Esophagus squamous epithelium (tissue), 5 donors: Measurements from ENCODE around the gene ICAM3. TPM values are rescaled to one million over a fixed set of nuclear protein-coding genes. Genes with fewer than 3 reads are reported as not detected.
A peak's percentile ranks its signal among the peaks of the same experiment; 100 is the strongest.
"Not testable (repeated sequence)": the region's sequence is repeated elsewhere in the genome, so short reads cannot be mapped to it uniquely, and the experiment has no call there.

Experiments used
- DNase-seq: peaks from one replicate; lab custom pipeline; 2025; lab: John Stamatoyannopoulos, UW
- H3K27ac ChIP-seq, 4 donors: fragments of 200-600 bp; sonication (generic); one replicate each; pipeline ENCODE4 v1.5.1; 2016 to 2019; ENCODE audit warnings: mild to moderate bottlenecking in 1 of 4
- H3K27me3 ChIP-seq, 4 donors: fragments of 200-600 bp; sonication (generic); 1 replicate in 3 of 4; 2 replicates in 1 of 4; pipeline versions ENCODE4 v1.5.1 to v1.6.0; 2017 to 2021; ENCODE audit warnings: antibody characterized with exemption in 1 of 4
- H3K36me3 ChIP-seq, 3 donors: fragments of 200-600 bp; sonication (generic); one replicate each; pipeline ENCODE4 v1.5.1; 2016 to 2019
- H3K4me1 ChIP-seq, 3 donors: fragments of 200-600 bp; sonication (generic); one replicate each; pipeline ENCODE4 v1.5.1; 2017 to 2019
- H3K4me3 ChIP-seq, 4 donors: fragments of 200-600 bp; sonication (generic); 1 replicate in 3 of 4; 2 replicates in 1 of 4; pipeline ENCODE4 v1.5.1; 2016 to 2019; ENCODE audit warnings: mild to moderate bottlenecking in 2 of 4, moderate library complexity in 1 of 4
- H3K9me3 ChIP-seq, 3 donors: fragments of 200-600 bp; sonication (generic); one replicate each; pipeline ENCODE4 v1.5.1; 2016 to 2019
- CTCF ChIP-seq, 6 experiments: fragments of 450-650 bp in 4 of 6; fragments of 200-600 bp in 2 of 6; sonication (generic) in 2 of 6; IDR thresholded peaks; one replicate each; pipeline ENCODE4 v1.5.1; 2016 to 2019; ENCODE audit warnings: antibody characterized with exemption in 6 of 6, mild to moderate bottlenecking in 4 of 6, moderate library complexity in 4 of 6
- POLR2A ChIP-seq, 4 donors: fragments of 450-650 bp; IDR thresholded peaks; one replicate each; pipeline ENCODE4 v1.6.1; 2017; ENCODE audit warnings: antibody characterized with exemption in 4 of 4, mild to moderate bottlenecking in 4 of 4, moderate library complexity in 3 of 4
- WGBS, 2 donors: methylation state at CpG; one replicate each; pipeline ENCODE4 v1.1.5; 2018; 5-methylcytosine and 5-hydroxymethylcytosine counted together
- intact Hi-C: fragments of 100-400 bp; cut with DNase I; formaldehyde crosslinking; loops from one replicate; pipeline ENCODE4 v1.15.0; 2022
- total RNA-seq, 4 donors: library from RNA; depleted of rRNA; stranded (reverse); fragments of >200 nt; gene quantifications; one replicate each; pipeline ENCODE4 v1.1.0, GENCODE V29; 2016
- donor health status: DM: yes; HTN: yes; CAD: no.

ICAM3 gene, protein sequence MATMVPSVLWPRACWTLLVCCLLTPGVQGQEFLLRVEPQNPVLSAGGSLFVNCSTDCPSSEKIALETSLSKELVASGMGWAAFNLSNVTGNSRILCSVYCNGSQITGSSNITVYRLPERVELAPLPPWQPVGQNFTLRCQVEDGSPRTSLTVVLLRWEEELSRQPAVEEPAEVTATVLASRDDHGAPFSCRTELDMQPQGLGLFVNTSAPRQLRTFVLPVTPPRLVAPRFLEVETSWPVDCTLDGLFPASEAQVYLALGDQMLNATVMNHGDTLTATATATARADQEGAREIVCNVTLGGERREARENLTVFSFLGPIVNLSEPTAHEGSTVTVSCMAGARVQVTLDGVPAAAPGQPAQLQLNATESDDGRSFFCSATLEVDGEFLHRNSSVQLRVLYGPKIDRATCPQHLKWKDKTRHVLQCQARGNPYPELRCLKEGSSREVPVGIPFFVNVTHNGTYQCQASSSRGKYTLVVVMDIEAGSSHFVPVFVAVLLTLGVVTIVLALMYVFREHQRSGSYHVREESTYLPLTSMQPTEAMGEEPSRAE
- 10 to 100 TPM in 1 of 4 donors, 1 to 10 TPM in 3; 4.3 to 22.7 (median 8.0) TPM for total RNA-seq

DNA sequence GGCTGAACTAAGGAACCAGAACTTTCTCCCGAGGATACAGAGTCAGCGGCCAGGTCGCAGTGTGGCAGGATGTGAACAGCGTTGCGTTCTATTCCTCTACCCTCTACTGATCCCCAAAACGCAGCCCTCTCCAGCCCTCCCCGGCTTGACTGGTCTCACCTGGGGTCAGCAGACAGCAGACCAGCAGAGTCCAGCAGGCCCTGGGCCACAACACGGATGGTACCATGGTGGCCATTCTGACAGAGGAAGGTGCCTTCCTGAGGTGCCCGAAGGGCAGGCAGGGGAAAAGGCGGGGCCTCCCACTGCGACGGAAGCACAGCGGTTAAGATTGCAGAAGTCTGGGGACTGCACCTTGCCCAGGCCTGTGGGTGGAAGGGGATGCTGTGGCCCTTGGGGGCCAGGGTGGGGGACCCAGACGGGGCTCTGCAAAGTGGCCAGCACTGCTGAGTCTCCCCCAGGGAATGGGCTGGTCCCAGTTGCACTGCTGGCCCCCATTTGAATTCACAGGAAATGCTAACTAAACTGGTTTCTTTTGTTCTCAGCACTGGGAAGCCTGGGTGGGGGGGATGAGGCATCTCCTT is at the start of gene ICAM3:
Gene ICAM3, minus strand, starts transcription at position 245 of the 581 bp plus-strand sequence. Its CDS starts 10 bp downstream, at position 235.
- intact Hi-C loops = no loop called here
- Histone ChIP-seq H3K4me3 (peak within 1 kb of the TSS in 3 of 4 donors; percentile 2 to 53 (median 33)), H3K27me3 (no peaks in the 10 kb centered on the region), H3K4me1 (peaks cover 0 to 11% (median 3%) of the 10 kb centered on the region in 3 donors), H3K27ac (peak within 1 kb of the TSS in 2 of 4 donors; percentile 39 to 46), H3K9me3 (no peaks in the 10 kb centered on the region), H3K36me3 (no peaks in the 10 kb centered on the region)
- WGBS, 2 donors = 52 to 59% methylated on average over 3 to 5 of the region's 14 CpGs
- TF ChIP-seq CTCF (IDR thresholded peaks at IDR 0.05) = no peak
- peak in 1 of 4 donors; percentile 12 for TF ChIP-seq POLR2A (IDR thresholded peaks at IDR 0.05)
- DNase-seq = no peak

DNA sequence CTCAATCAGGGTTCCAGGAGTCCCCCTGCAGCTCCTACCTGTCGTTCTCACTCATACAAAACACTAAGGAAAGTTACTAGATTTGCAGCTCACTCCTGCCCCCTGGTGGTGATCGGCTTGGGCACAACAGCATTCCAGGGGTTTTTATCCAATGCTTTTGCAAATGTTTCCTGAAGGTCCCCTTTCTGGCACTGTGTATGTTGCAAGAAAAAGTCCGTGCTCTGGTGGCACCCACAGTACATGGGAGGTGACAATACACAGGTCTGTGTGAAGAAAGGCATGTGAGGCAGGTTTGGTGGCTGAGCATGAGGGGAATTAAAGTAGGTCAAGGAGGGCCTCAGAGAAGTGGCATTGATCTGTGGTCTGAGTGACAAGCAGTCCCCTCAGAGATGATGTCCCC is 49.5 kb upstream of the ICAM3 start:
- peaks cover 0 to 3% (median 0%) of the 10 kb centered on the region in 4 donors for H3K27me3 ChIP-seq
- intact Hi-C loops = loop anchor here (2.0 kb wide), 1 partner anchor 120 kb away; no protein-coding TSS in a partner anchor

GRCh38 chr19:10384580-10384979 is 45.2 kb upstream of the ICAM3 start:
- Histone ChIP-seq H3K36me3 (no peaks in the 10 kb centered on the region), H3K9me3 (no peaks in the 10 kb centered on the region), H3K4me3 (no peak overlapping the region), H3K27ac (no peak overlapping the region), H3K4me1 (peaks cover 5 to 23% (median 11%) of the 10 kb centered on the region in 3 donors), H3K27me3 (peaks cover 0 to 3% (median 0%) of the 10 kb centered on the region in 4 donors)
- DNase-seq = no peak
- TF ChIP-seq CTCF (IDR thresholded peaks at IDR 0.05) = no peak
- TF ChIP-seq POLR2A (IDR thresholded peaks at IDR 0.05) = no peak
- intact Hi-C loops = no loop called here
- WGBS, 2 donors = 83 to 87% methylated on average over 5 to 6 of the region's 9 CpGs

More for the DNA sequence above, 49.5 kb upstream of the ICAM3 start:
- no peaks in the 10 kb centered on the region for H3K9me3 ChIP-seq
- H3K27ac ChIP-seq = no peak overlapping the region
- H3K36me3 ChIP-seq = peaks cover 14 to 33% (median 29%) of the 10 kb centered on the region in 3 donors
- 0% methylated on average over 2 to 3 of the region's 3 CpGs for WGBS, 2 donors
- TF ChIP-seq CTCF (IDR thresholded peaks at IDR 0.05) = peak; percentile 88 to 96 (median 94)
- TF ChIP-seq POLR2A (IDR thresholded peaks at IDR 0.05) = no peak
- H3K4me3 ChIP-seq = no peak overlapping the region
- peaks cover 0 to 10% (median 4%) of the 10 kb centered on the region in 3 donors for H3K4me1 ChIP-seq
- DNase-seq = no peak

DNA sequence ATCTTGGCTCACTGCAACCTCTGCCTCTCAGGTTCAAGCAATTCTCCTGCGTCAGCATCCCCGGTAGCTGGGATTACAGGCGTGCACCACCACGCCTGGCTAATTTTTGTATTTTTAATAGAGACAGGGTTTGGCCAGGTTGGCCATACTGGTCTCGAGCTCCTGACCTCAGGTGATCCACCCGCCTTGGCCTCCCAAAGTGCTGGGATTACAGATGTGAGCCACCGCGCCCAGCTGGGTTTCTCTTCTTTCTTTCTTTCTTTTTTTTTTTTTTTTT is 43.7 kb upstream of the ICAM3 start:
- H3K36me3 ChIP-seq, intact Hi-C loops, H3K27ac ChIP-seq, DNase-seq, H3K27me3 ChIP-seq, H3K4me3 ChIP-seq, H3K9me3 ChIP-seq: not testable (repeated sequence)
- peaks cover 7 to 23% (median 9%) of the 10 kb centered on the region in 3 donors for H3K4me1 ChIP-seq
- 66 to 73% methylated on average over 8 of the region's 8 CpGs for WGBS, 2 donors

DNA sequence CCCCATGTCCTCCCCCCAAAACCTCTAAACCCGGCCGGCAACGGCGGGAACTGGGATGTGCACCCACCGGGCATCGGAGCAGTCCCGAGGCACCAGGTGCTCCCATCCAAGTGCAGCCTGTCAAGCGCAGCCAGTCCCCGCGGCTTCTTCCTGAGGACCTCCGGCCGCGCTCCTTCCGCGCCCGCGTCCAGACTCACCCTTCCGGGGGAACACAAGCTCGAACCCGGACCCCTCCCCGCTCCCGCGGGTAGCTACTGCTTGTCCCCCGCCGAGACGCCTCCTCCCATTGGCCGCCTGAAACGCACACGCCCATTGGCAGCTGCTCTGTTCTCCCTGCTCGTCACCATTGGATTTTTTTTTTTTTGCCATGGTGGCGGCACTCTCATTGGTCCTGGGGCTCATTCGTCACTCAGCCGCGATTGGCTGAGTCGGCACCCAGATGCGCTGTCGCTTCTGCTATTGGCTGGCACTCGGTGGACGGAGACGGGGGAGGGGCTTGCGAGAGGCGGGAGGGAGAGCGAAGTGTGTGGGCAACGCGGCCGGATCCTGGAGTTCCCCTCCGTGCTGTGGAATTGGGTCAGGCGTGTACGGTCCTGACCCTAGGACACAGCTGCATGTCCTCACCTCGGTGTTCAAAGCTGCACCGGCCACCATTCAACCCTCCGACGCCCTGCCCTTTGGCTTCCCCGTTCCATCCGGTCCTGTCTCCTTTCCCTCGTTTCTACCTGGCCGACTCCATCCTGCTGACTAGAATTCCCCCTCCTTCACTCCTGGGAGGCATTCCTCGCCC is 41.1 kb upstream of the ICAM3 start, which contains the start of gene TYK2:
Gene TYK2, minus strand, starts transcription at position 260 of the 790 bp plus-strand sequence. CDS start 2,166 bp downstream, outside the sequence.
- peak in 2 of 4 donors; percentile 50 to 62 for TF ChIP-seq POLR2A (IDR thresholded peaks at IDR 0.05)
- TF ChIP-seq CTCF (IDR thresholded peaks at IDR 0.05) = no peak
- Histone ChIP-seq H3K9me3 (no peaks in the 10 kb centered on the region), H3K4me1 (peaks cover 7 to 23% (median 9%) of the 10 kb centered on the region in 3 donors), H3K27me3 (no peaks in the 10 kb centered on the region), H3K27ac (peak within 1 kb of the TSS; percentile 87 to 97 (median 91)), H3K36me3 (peaks cover 0 to 30% (median 0%) of the 10 kb centered on the region in 3 donors), H3K4me3 (peak within 1 kb of the TSS; percentile 76 to 99 (median 93))
- WGBS, 2 donors = 1% methylated on average over 26 to 35 of the region's 58 CpGs
- DNase-seq = peak; percentile 82
- intact Hi-C loops = no loop called here
